A549 (cell line): ENCODE results near the gene LHB.

Experiments used
- CHD2 ChIP-seq: fragments of 150-350 bp; IDR thresholded peaks from 2 replicates; pipeline ENCODE4 v1.6.1; 2014; ENCODE audit warnings: low read length; ENCODE audit not compliant: partially characterized antibody
- CTCF ChIP-seq: fragments of >200 bp; sonication (Bioruptor Twin); formaldehyde crosslinking; IDR thresholded peaks from 3 replicates; pipeline ENCODE4 v1.5.1; 2016
- KDM5A ChIP-seq: fragments of 200-600 bp; sonication (generic); IDR thresholded peaks from 2 replicates; pipeline ENCODE4 v1.6.1; 2016; ENCODE audit warnings: antibody characterized with exemption, mild to moderate bottlenecking
- PBX3 ChIP-seq: IDR thresholded peaks from 2 replicates; pipeline ENCODE4 v1.6.1; 2012
- POLR2A ChIP-seq: IDR thresholded peaks from 2 replicates; pipeline ENCODE4 v1.6.1; 2012; ENCODE audit warnings: mild to moderate bottlenecking, low read length

GRCh38 chr19:48988860-48989259, 28.0 kb downstream of the LHB start:
- TF ChIP-seq POLR2A (no peak), KDM5A (no peak), CHD2 (no peak), PBX3 (no peak), CTCF (no peak)
